Heart right ventricle (tissue), 16 donors: ENCODE measurements around the gene ALK. TPM values are rescaled to one million over a fixed set of nuclear protein-coding genes. Genes with fewer than 3 reads are reported as not detected.

Experiments used
- ATAC-seq, 8 donors: fragments of 200-7000 bp; cut with Tn5 transposase; one replicate each; pipeline ENCODE4 v1.9.1; 2020; ENCODE audit warnings: mild to moderate bottlenecking in 8 of 8, moderate library complexity in 8 of 8, moderate number of reproducible peaks in 1 of 8
- DNase-seq, 2 donors: peaks; one replicate each; pipeline ENCODE4 v3.0.0-alpha.2; 2020
- H3K27ac ChIP-seq, 10 donors: fragments of 200-600 bp; sonication (generic) in 2 of 10; one replicate each; pipeline versions ENCODE4 v1.5.0 to v1.8.0; 2020 to 2022; ENCODE audit warnings: mild to moderate bottlenecking in 3 of 10
- H3K27me3 ChIP-seq, 7 donors: fragments of 200-600 bp; one replicate each; pipeline ENCODE4 v1.8.0; 2021 to 2022; ENCODE audit warnings: mild to moderate bottlenecking in 2 of 7
- H3K36me3 ChIP-seq, 9 donors: fragments of 200-600 bp; sonication (generic) in 1 of 9; one replicate each; pipeline versions ENCODE4 v1.5.0 to v1.8.0; 2020 to 2022; ENCODE audit warnings: mild to moderate bottlenecking in 2 of 9
- H3K4me1 ChIP-seq, 9 donors: fragments of 200-600 bp; sonication (generic) in 1 of 9; one replicate each; pipeline versions ENCODE4 v1.5.0 to v1.8.0; 2020 to 2022; ENCODE audit warnings: mild to moderate bottlenecking in 4 of 9
- H3K4me3 ChIP-seq, 10 donors: fragments of 200-600 bp; sonication (generic) in 2 of 10; one replicate each; pipeline versions ENCODE4 v1.5.0 to v1.8.0; 2020 to 2022; ENCODE audit warnings: mild to moderate bottlenecking in 7 of 10, moderate library complexity in 2 of 10
- H3K9me3 ChIP-seq, 11 donors: fragments of 200-600 bp in 10 of 11; sonication (generic) in 2 of 11; one replicate each; pipeline versions ENCODE4 v1.5.0 to v1.8.0; 2013 to 2022; ENCODE audit warnings: mild to moderate bottlenecking in 2 of 11, control low read depth in 1 of 11, moderate library complexity in 1 of 11
- CTCF ChIP-seq, 9 donors: fragments of 200-600 bp; sonication (generic) in 2 of 9; IDR thresholded peaks; one replicate each; pipeline versions ENCODE4 v1.5.0 to v1.8.0; 2021 to 2022; ENCODE audit warnings: antibody characterized with exemption in 9 of 9, mild to moderate bottlenecking in 5 of 9, moderate library complexity in 1 of 9
- WGBS, 2 donors: extraction: QIAGEN DNeasy Blood & Tissue Kit; methylation state at CpG; one replicate each; pipeline ENCODE4 v1.1.7; 2013; ENCODE audit warnings: inconsistent platforms in 1 of 2; 5-methylcytosine and 5-hydroxymethylcytosine counted together
- intact Hi-C, 10 donors: fragments of 100-400 bp; cut with DNase I; formaldehyde crosslinking; loops; one replicate each; pipeline versions ENCODE4 v1.11.1 to v1.14.2; 2022
- polyA plus RNA-seq, 2 donors: library from polyadenylated mRNA; stranded (reverse); fragments of 200-250 nt; gene quantifications; one replicate each; pipeline ENCODE4 v1.2.3, GENCODE V29; 2013
- total RNA-seq, 10 donors: library from RNA; stranded (reverse); fragmentation: NEBNext Ultra II Directional in 3 of 10; extraction: Animal tissue kit (Norgen Biotek cat#: 25700) in 3 of 10; gene quantifications; one replicate each; pipeline versions ENCODE4 v1.2.1 to v1.2.4, GENCODE V29; 2021 to 2023
- donor health status: Arrhythmogenic right ventricular cardiomyopathy.
- donor health status: ischemic (EF 13 %, LVEDD 7.1; RV severe dilation, severe dysfunction).
- donor health status: healthy with polysubstance abuse.
- donor health status: DM: no; HTN: yes; CAD: no.
- donor health status: DM: no; HTN: no; CAD: no.
- donor health status: ischemic (EF 25% LVEDD 6.9; RV normal size, moderate dysfunction).
- donor health status: ischemic (EF 25% LVEDD 5.7; RV mildly dilated, moderate dysfunction).
- donor health status: healthy.
- donor health status: DM: yes; HTN: yes; CAD: no.
- donor health status: Ischemic cardiomyopathy.
- donor health status: ischemic (EF 35%, LVEDD 5.7; RV mildly dilated, moderate dysfunction).
- donor health status: nonischemic (EF 11% LVEDD 7.7; RV severe dilation, severe dysfunction).
- donor health status: DM: yes; HTN: yes; CAD: no.
- donor health status: PGD.
- donor health status: ischemic (EF 29% LVEDD 5.4; RV normal size, mild dysfunction).
- donor health status: nonischemic (EF 23%, LVEDD 6.1; RV moderate dilation, normal function).

Gene ALK
- total and polyA plus RNA-seq, 12 donors = 0.01 to 0.24 (median 0.08) TPM; not detected in 7

- no peak for DNase-seq
- Histone ChIP-seq H3K9me3 (peaks cover 0 to 4% (median 0%) of the 10 kb centered on the region in 11 donors), H3K4me1 (no peaks in the 10 kb centered on the region), H3K27me3 (no peaks in the 10 kb centered on the region), H3K4me3 (no peak overlapping the region), H3K27ac (no peak overlapping the region), H3K36me3 (no peaks in the 10 kb centered on the region)
- no peak for ATAC-seq
- intact Hi-C loops = no loop called here
- WGBS, 2 donors = 19 to 26% methylated on average over 1 of the region's 1 CpG
- TF ChIP-seq CTCF (IDR thresholded peaks at IDR 0.05) = no peak
Observed at GRCh38 chr2:29603341-29603740, 318.0 kb downstream of the ALK start.

- intact Hi-C loops = no loop called here
- TF ChIP-seq CTCF (IDR thresholded peaks at IDR 0.05) = no peak
- Histone ChIP-seq H3K27ac (no peak overlapping the region), H3K4me3 (no peak overlapping the region), H3K4me1 (peaks cover 0 to 4% (median 0%) of the 10 kb centered on the region in 9 donors), H3K9me3 (peaks cover 0 to 4% (median 0%) of the 10 kb centered on the region in 11 donors), H3K36me3 (no peaks in the 10 kb centered on the region), H3K27me3 (no peaks in the 10 kb centered on the region)
- 81 to 85% methylated on average over 3 of the region's 3 CpGs for WGBS, 2 donors
- DNase-seq (no peak), ATAC-seq (no peak)
Observed at GRCh38 chr2:29601872-29602271, 319.5 kb downstream of the ALK start.

GRCh38 chr2:29601321-29601720 lies 320.1 kb downstream of the ALK start:
- peaks cover 0 to 8% (median 0%) of the 10 kb centered on the region in 9 donors for H3K4me1 ChIP-seq
- no peaks in the 10 kb centered on the region for H3K36me3 ChIP-seq
- DNase-seq (no peak), ATAC-seq (no peak)
- no peak overlapping the region for H3K27ac ChIP-seq
- no peak for TF ChIP-seq CTCF (IDR thresholded peaks at IDR 0.05)
- 84 to 86% methylated on average over 5 of the region's 5 CpGs for whole genome bisulfite sequencing, 2 donors
- no peaks in the 10 kb centered on the region for H3K27me3 ChIP-seq
- intact Hi-C loops = no loop called here
- H3K4me3 ChIP-seq = no peak overlapping the region
- H3K9me3 ChIP-seq = peaks cover 0 to 4% (median 0%) of the 10 kb centered on the region in 11 donors

GRCh38 chr2:29599946-29600345 lies 321.4 kb downstream of the ALK start:
- Histone ChIP-seq H3K27ac (no peak overlapping the region), H3K36me3 (no peaks in the 10 kb centered on the region), H3K9me3 (peaks cover 0 to 4% (median 0%) of the 10 kb centered on the region in 11 donors), H3K27me3 (no peaks in the 10 kb centered on the region), H3K4me3 (no peak overlapping the region), H3K4me1 (peaks cover 0 to 9% (median 0%) of the 10 kb centered on the region in 9 donors)
- DNase-seq (no peak), ATAC-seq (no peak)
- intact Hi-C loops = no loop called here
- TF ChIP-seq CTCF (IDR thresholded peaks at IDR 0.05) = no peak
- 86 to 92% methylated on average over 4 of the region's 4 CpGs for WGBS, 2 donors
